H1 (cell line): ENCODE data around the gene DDR1. TPM values are rescaled to one million over a fixed set of nuclear protein-coding genes. Genes with fewer than 3 reads are reported as not detected.
"Not testable (repeated sequence)": the region's sequence is repeated elsewhere in the genome, so short reads cannot be mapped to it uniquely, and the experiment has no call there.

Experiments
- CTCF ChIA-PET: fragments of 300-600 bp; sonication (Branson Sonifier 250); formaldehyde crosslinking; loops from one replicate; lab custom pipeline; 2021; ENCODE audit not compliant: partially characterized antibody; lab: Charles Lee
- POLR2A ChIA-PET: fragments of 300-600 bp; sonication (Branson Sonifier 250); formaldehyde crosslinking; loops from one replicate; lab custom pipeline; 2021; ENCODE audit warnings: inconsistent platforms; ENCODE audit not compliant: partially characterized antibody; lab: Charles Lee
- DNase-seq, 2 experiments: peaks; one replicate each; pipeline versions ENCODE4 v3.0.0 to v3.0.0-alpha.2; 2010 to 2022; ENCODE audit warnings: low spot score in 2 of 2, low read depth in 1 of 2, mixed read lengths in 1 of 2
- FAIRE-seq: peaks from 2 replicates; lab custom pipeline; 2011; peaks lifted over from hg19 to GRCh38; lab: Jason Lieb, UNC
- H2AFZ ChIP-seq: 2 replicates; pipeline ENCODE4 v1.8.1; 2012; ENCODE audit warnings: low read length, inconsistent platforms
- H2AK5ac ChIP-seq: 2 replicates; pipeline ENCODE4 v1.6.1; 2013; ENCODE audit warnings: low read depth, low read length
- H2BK120ac ChIP-seq: replicated peaks from 2 replicates; pipeline ENCODE3; 2013; ENCODE audit warnings: low read depth, low read length, inconsistent platforms
- H2BK12ac ChIP-seq: 2 replicates; pipeline ENCODE4 v1.6.1; 2013; ENCODE audit warnings: low read depth, low read length
- H2BK15ac ChIP-seq: 2 replicates; pipeline ENCODE4 v1.6.1; 2013; ENCODE audit warnings: low read length
- H2BK20ac ChIP-seq: 2 replicates; pipeline ENCODE4 v1.6.1; 2013; ENCODE audit warnings: low read length
- H2BK5ac ChIP-seq: 2 replicates; pipeline ENCODE4 v1.6.1; 2013; ENCODE audit warnings: low read depth, low read length
- H3K14ac ChIP-seq: 2 replicates; pipeline ENCODE4 v1.6.1; 2013; ENCODE audit warnings: inconsistent platforms; ENCODE audit not compliant: insufficient read length
- H3K18ac ChIP-seq: 2 replicates; pipeline ENCODE4 v1.6.1; 2013; ENCODE audit warnings: low read length; ENCODE audit errors: extremely low read depth
- H3K23ac ChIP-seq: 2 replicates; pipeline ENCODE4 v1.6.1; 2013; ENCODE audit warnings: inconsistent platforms; ENCODE audit not compliant: insufficient read length
- H3K23me2 ChIP-seq: 2 replicates; pipeline ENCODE4 v1.6.1; 2013; ENCODE audit warnings: low read depth, low read length
- H3K27ac ChIP-seq: 2 replicates; pipeline ENCODE4 v1.6.1; 2011; ENCODE audit warnings: low read depth, low read length, inconsistent platforms
- H3K27me3 ChIP-seq, 4 experiments: replicated peaks in 1 of 4; 1 replicate in 1 of 4; 2 replicates in 3 of 4; pipeline versions ENCODE4 v1.6.1 to v1.8.1; 2011 to 2013; ENCODE audit warnings: low read length in 3 of 4, mild to moderate bottlenecking in 3 of 4, inconsistent platforms in 2 of 4, mixed read lengths in 2 of 4, moderate library complexity in 1 of 4; ENCODE audit not compliant: control insufficient read depth in 3 of 4, insufficient read depth in 3 of 4; ENCODE audit errors: extremely low read depth in 1 of 4
- H3K36me3 ChIP-seq, 4 experiments: 2 replicates each; pipeline versions ENCODE4 v1.6.1 to v1.8.1; 2011 to 2013; ENCODE audit warnings: mild to moderate bottlenecking in 4 of 4, low read length in 3 of 4, moderate library complexity in 2 of 4, control low read depth in 1 of 4, inconsistent platforms in 1 of 4; ENCODE audit not compliant: insufficient read depth in 4 of 4, control insufficient read depth in 2 of 4
- H3K4ac ChIP-seq: replicated peaks from 2 replicates; pipeline ENCODE3; 2013; ENCODE audit warnings: low read length, low read depth, mixed read lengths, inconsistent platforms; ENCODE audit not compliant: insufficient read length
- H3K4me1 ChIP-seq, 4 experiments: replicated peaks in 1 of 4; 1 replicate in 1 of 4; 2 replicates in 3 of 4; pipeline versions ENCODE4 v1.6.1 to v1.8.1; 2011 to 2013; ENCODE audit warnings: low read length in 3 of 4, inconsistent platforms in 2 of 4, mixed read lengths in 1 of 4; ENCODE audit not compliant: insufficient read depth in 4 of 4, control insufficient read depth in 3 of 4
- H3K4me2 ChIP-seq, 2 experiments: 2 replicates each; pipeline versions ENCODE4 v1.6.1 to v1.8.1; 2011 to 2013; ENCODE audit warnings: low read depth in 2 of 2, low read length in 2 of 2, control low read depth in 1 of 2, inconsistent platforms in 1 of 2, mild to moderate bottlenecking in 1 of 2; ENCODE audit not compliant: insufficient read depth in 1 of 2
- H3K4me3 ChIP-seq, 4 experiments: fragments of 200-600, 300-600 bp in 1 of 4; sonication (generic), shearing (Covaris generic), sonication (Bioruptor Twin) in 1 of 4; 2 replicates each; pipeline versions ENCODE4 v1.5.1 to v1.8.1; 2011 to 2016; ENCODE audit warnings: low read length in 4 of 4, low read depth in 3 of 4, control low read depth in 2 of 4, inconsistent platforms in 2 of 4, mild to moderate bottlenecking in 2 of 4, mixed read lengths in 1 of 4, moderate library complexity in 1 of 4; ENCODE audit not compliant: insufficient read depth in 2 of 4; ENCODE audit errors: extremely low read depth in 1 of 4
- H3K56ac ChIP-seq: replicated peaks from 2 replicates; pipeline ENCODE3; 2013; ENCODE audit warnings: low read depth, mild to moderate bottlenecking, mixed read lengths, low read length, inconsistent platforms; ENCODE audit not compliant: insufficient read length
- H3K79me1 ChIP-seq: 2 replicates; pipeline ENCODE4 v1.6.1; 2013; ENCODE audit warnings: low read depth, low read length, control low read depth
- H3K79me2 ChIP-seq, 2 experiments: 2 replicates each; pipeline versions ENCODE4 v1.6.1 to v1.8.1; 2012 to 2013; ENCODE audit warnings: low read length in 2 of 2, mild to moderate bottlenecking in 2 of 2, inconsistent platforms in 1 of 2; ENCODE audit not compliant: insufficient read depth in 2 of 2, control insufficient read depth in 1 of 2
- H3K9ac ChIP-seq, 4 experiments: replicated peaks in 1 of 4; 1 replicate in 1 of 4; 2 replicates in 3 of 4; pipeline versions ENCODE4 v1.6.1 to v1.8.1; 2011 to 2013; ENCODE audit warnings: low read depth in 3 of 4, low read length in 3 of 4, control low read depth in 2 of 4, mild to moderate bottlenecking in 2 of 4, moderate library complexity in 2 of 4, inconsistent platforms in 1 of 4; ENCODE audit errors: extremely low read depth in 1 of 4
- H3K9me3 ChIP-seq, 2 experiments: 2 replicates each; pipeline versions ENCODE4 v1.6.1 to v1.8.1; 2012 to 2013; ENCODE audit warnings: mild to moderate bottlenecking in 2 of 2, moderate library complexity in 2 of 2, control low read depth in 1 of 2, inconsistent platforms in 1 of 2, low read depth in 1 of 2, low read length in 1 of 2, mixed read lengths in 1 of 2; ENCODE audit not compliant: insufficient read depth in 2 of 2
- H4K20me1 ChIP-seq, 2 experiments: replicated peaks in 1 of 2; 2 replicates each; pipeline versions ENCODE3 to v1.8.1; 2011 to 2013; ENCODE audit warnings: inconsistent platforms in 2 of 2, low read length in 2 of 2, mild to moderate bottlenecking in 1 of 2; ENCODE audit not compliant: insufficient read depth in 2 of 2, control insufficient read depth in 1 of 2
- H4K5ac ChIP-seq: 2 replicates; pipeline ENCODE4 v1.6.1; 2013; ENCODE audit warnings: low read length, low read depth, mixed read lengths, inconsistent platforms; ENCODE audit not compliant: insufficient read length
- H4K8ac ChIP-seq: 2 replicates; pipeline ENCODE4 v1.8.0; 2013; ENCODE audit warnings: mild to moderate bottlenecking, moderate library complexity, low read length, inconsistent platforms; ENCODE audit not compliant: insufficient read depth; ENCODE audit errors: extremely low read depth
- H4K91ac ChIP-seq: replicated peaks from 2 replicates; pipeline ENCODE3; 2013; ENCODE audit warnings: low read length, mixed read lengths, inconsistent platforms; ENCODE audit not compliant: insufficient read length
- WGBS, 2 experiments: shearing (Covaris generic) in 1 of 2; methylation state at CpG; one replicate each; pipeline versions ENCODE4 v1.1.6 to v1.1.7; 2013 to 2015; ENCODE audit warnings: low lambda C conversion rate in 2 of 2, mixed read lengths in 2 of 2, inconsistent platforms in 1 of 2, low coverage in 1 of 2, missing lambda C conversion rate in 1 of 2; ENCODE audit not compliant: insufficient replicate concordance in 2 of 2, insufficient coverage in 1 of 2, insufficient read length in 1 of 2; ENCODE audit errors: extremely low coverage in 1 of 2, missing lambda C conversion rate in 1 of 2; 5-methylcytosine and 5-hydroxymethylcytosine counted together
- polyA plus RNA-seq, 7 experiments: library from polyadenylated mRNA; depleted of rRNA in 3 of 7; stranded (reverse) in 5 of 7; unstranded in 2 of 7; fragments of >200 nt in 5 of 7; fragments of 200-250 nt in 2 of 7; gene quantifications; 1 replicate in 5 of 7; 2 replicates in 1 of 7; 4 replicates in 1 of 7; pipeline versions ENCODE4 v1.2.1 to v1.2.3, GENCODE V29; 2011 to 2013; ENCODE audit warnings: missing spikeins in 2 of 7, mixed read lengths in 2 of 7
- total RNA-seq: library from RNA; stranded (reverse); fragmentation: NEBNext Ultra II Directional; extraction: Animal tissue kit (Norgen Biotek cat#: 25700); gene quantifications from 2 replicates; pipeline ENCODE4 v1.2.1, GENCODE V29; 2021

DDR1 gene
- total and polyA plus RNA-seq, 2 of the 8 experiments (the other 6 are each of a cell fraction or from before 2014, with no cell fraction given) = 99.4 to 181 TPM

DNA sequence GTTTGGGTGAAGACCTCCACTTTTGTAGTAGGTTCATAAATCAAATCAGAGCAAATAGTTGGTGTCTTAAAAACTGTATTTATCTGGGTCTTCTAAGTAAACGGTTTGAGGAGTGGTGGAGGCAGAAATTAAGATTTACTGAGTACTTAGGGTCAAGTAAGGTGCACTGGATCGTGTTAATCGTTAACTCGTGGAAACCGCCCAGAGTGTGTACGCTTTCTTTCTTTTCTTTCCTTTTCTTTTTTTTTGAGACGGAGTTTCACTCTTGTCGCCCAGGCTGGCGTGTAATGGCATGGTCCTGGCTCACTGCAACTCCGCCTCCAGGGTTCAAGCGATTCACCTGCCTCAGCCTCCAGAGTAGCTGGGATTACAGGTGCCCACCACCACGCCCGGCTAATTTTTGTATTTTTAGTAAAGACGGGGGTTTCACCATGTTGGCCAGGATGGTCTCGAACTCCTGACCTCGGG, 23.0 kb downstream of the DDR1 start:
- not testable (repeated sequence) for H2AFZ ChIP-seq, DNase-seq, H2BK15ac ChIP-seq, H4K91ac ChIP-seq, H3K18ac ChIP-seq, H3K9me3 ChIP-seq, FAIRE-seq, H2BK12ac ChIP-seq, H3K27ac ChIP-seq, H3K79me1 ChIP-seq, H3K4ac ChIP-seq, H3K4me1 ChIP-seq, H3K23me2 ChIP-seq, H2BK5ac ChIP-seq, H3K36me3 ChIP-seq, H3K14ac ChIP-seq, H2BK120ac ChIP-seq, H4K20me1 ChIP-seq, H2AK5ac ChIP-seq, H2BK20ac ChIP-seq, H3K56ac ChIP-seq, H4K8ac ChIP-seq, H3K27me3 ChIP-seq, H3K9ac ChIP-seq, H3K23ac ChIP-seq
- Histone ChIP-seq H3K4me2 (peak overlapping the region; percentile 66 to 97), H3K79me2 (peaks cover 0 to 13% of the 10 kb centered on the region in 2 experiments; a peak in 2 of 4 replicates), H3K4me3 (peak overlapping the region; percentile 83 to 98 (median 98)), H4K5ac (peak overlapping the region; percentile 25)
- ChIA-PET POLR2A (interaction anchor here (0.8 to 3.1 kb wide), 17 partner anchors 11 to 262 kb away, joined by 3 to 9 read pairs (median 4); partner anchors contain the start of gene DDR1), CTCF (interaction anchor here (1.0 to 9.6 kb wide), 7 partner anchors 9 to 163 kb away, joined by 3 to 98 read pairs (median 5); no protein-coding TSS in a partner anchor)
- WGBS, 2 experiments = 73% methylated on average over 15 of the region's 16 CpGs; no CpG with 5 or more reads in 1 of the 2 experiments
